HepG2 (cell line): ENCODE results near the gene CDX2. TPM values are rescaled to one million over a fixed set of nuclear protein-coding genes. Genes with fewer than 3 reads are reported as not detected.

Experiments
- MED8 ChIP-seq: sonication (generic); formaldehyde crosslinking; IDR thresholded peaks from 2 replicates; pipeline ENCODE4 v1.8.1; 2023; ENCODE audit warnings: mild to moderate bottlenecking, missing genetic modification reagents; ENCODE audit not compliant: insufficient replicate concordance
- NAIF1 ChIP-seq: sonication (generic); formaldehyde crosslinking; IDR thresholded peaks from 2 replicates; pipeline ENCODE4 v1.5.0; 2020; ENCODE audit warnings: mild to moderate bottlenecking, missing genetic modification reagents, borderline replicate concordance
- ZNF788 ChIP-seq: sonication (generic); formaldehyde crosslinking; IDR thresholded peaks from 2 replicates; pipeline ENCODE4 v1.5.0; 2020; ENCODE audit warnings: mild to moderate bottlenecking, missing genetic modification reagents, borderline replicate concordance
- polyA plus RNA-seq, 8 experiments: library from polyadenylated mRNA; depleted of rRNA in 3 of 8; stranded (reverse) in 7 of 8; unstranded in 1 of 8; fragments of >200 nt; fragmentation: Illumina TruSeq in 4 of 8; extraction: Trizol in 4 of 8; gene quantifications; 2 replicates each; pipeline versions ENCODE4 v1.2.1 to v1.2.3, GENCODE V29; 2011 to 2016; ENCODE audit warnings: low read depth in 4 of 8, missing spikeins in 1 of 8, mixed read lengths in 1 of 8; ENCODE audit not compliant: insufficient read depth in 1 of 8
- total RNA-seq, 5 experiments: library from RNA; depleted of rRNA; stranded (reverse); fragments of >200 nt; fragmentation: Illumina TruSeq; extraction: Trizol; gene quantifications; 2 replicates each; pipeline ENCODE4 v1.2.3, GENCODE V29; 2016; ENCODE audit warnings: low read depth in 1 of 5
- TF ChIP-seq, protein P1 (sequence below): sonication (generic); formaldehyde crosslinking; IDR thresholded peaks from 2 replicates; pipeline ENCODE4 v1.5.0; 2020; ENCODE audit warnings: mild to moderate bottlenecking, missing genetic modification reagents, borderline replicate concordance
- TF ChIP-seq, protein P2 (sequence below): sonication (generic); formaldehyde crosslinking; IDR thresholded peaks from 2 replicates; pipeline ENCODE4 v1.8.0; 2022; ENCODE audit warnings: missing genetic modification reagents, mild to moderate bottlenecking, moderate library complexity, borderline replicate concordance

The CDX2 gene
- total and polyA plus RNA-seq, 2 of the 13 experiments (the other 11 are each of a cell fraction or from before 2014, with no cell fraction given), result 0.04 TPM; not detected in 1

DNA sequence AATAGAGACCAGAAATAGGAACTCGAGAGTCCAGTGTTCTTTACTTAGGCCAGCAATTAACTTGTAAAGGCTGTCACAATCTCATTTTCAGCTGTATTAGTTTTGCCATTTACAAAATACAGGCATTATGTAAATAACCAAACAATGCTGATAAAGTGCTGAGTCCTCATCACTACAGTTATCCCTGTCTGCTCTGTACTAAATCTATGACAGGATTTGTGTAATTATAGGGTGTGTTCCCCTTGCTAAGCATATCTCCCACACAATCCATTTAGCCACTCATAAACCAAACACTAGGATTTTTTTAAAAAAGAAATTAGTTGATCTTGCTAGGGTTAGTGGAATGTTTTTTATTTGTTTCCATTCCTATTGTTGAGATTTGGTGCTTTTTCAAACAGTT lies 26.1 kb downstream of the CDX2 start (continued):
- no peak for TF ChIP-seq MED8 (CRISPR knock-in tag)
- no peak for TF ChIP-seq NAIF1 (CRISPR knock-in tag)
- TF ChIP-seq, protein P1, sequence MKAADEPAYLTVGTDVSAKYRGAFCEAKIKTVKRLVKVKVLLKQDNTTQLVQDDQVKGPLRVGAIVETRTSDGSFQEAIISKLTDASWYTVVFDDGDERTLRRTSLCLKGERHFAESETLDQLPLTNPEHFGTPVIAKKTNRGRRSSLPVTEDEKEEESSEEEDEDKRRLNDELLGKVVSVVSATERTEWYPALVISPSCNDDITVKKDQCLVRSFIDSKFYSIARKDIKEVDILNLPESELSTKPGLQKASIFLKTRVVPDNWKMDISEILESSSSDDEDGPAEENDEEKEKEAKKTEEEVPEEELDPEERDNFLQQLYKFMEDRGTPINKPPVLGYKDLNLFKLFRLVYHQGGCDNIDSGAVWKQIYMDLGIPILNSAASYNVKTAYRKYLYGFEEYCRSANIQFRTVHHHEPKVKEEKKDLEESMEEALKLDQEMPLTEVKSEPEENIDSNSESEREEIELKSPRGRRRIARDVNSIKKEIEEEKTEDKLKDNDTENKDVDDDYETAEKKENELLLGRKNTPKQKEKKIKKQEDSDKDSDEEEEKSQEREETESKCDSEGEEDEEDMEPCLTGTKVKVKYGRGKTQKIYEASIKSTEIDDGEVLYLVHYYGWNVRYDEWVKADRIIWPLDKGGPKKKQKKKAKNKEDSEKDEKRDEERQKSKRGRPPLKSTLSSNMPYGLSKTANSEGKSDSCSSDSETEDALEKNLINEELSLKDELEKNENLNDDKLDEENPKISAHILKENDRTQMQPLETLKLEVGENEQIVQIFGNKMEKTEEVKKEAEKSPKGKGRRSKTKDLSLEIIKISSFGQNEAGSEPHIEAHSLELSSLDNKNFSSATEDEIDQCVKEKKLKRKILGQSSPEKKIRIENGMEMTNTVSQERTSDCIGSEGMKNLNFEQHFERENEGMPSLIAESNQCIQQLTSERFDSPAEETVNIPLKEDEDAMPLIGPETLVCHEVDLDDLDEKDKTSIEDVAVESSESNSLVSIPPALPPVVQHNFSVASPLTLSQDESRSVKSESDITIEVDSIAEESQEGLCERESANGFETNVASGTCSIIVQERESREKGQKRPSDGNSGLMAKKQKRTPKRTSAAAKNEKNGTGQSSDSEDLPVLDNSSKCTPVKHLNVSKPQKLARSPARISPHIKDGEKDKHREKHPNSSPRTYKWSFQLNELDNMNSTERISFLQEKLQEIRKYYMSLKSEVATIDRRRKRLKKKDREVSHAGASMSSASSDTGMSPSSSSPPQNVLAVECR (CRISPR knock-in tag), result no peak
- TF ChIP-seq ZNF788, result no peak
- TF ChIP-seq, protein P2, sequence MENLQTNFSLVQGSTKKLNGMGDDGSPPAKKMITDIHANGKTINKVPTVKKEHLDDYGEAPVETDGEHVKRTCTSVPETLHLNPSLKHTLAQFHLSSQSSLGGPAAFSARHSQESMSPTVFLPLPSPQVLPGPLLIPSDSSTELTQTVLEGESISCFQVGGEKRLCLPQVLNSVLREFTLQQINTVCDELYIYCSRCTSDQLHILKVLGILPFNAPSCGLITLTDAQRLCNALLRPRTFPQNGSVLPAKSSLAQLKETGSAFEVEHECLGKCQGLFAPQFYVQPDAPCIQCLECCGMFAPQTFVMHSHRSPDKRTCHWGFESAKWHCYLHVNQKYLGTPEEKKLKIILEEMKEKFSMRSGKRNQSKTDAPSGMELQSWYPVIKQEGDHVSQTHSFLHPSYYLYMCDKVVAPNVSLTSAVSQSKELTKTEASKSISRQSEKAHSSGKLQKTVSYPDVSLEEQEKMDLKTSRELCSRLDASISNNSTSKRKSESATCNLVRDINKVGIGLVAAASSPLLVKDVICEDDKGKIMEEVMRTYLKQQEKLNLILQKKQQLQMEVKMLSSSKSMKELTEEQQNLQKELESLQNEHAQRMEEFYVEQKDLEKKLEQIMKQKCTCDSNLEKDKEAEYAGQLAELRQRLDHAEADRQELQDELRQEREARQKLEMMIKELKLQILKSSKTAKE (CRISPR knock-in tag), result no peak
